ENCODE measurements around the gene CIB4.

- TF ChIP-seq POLR2AphosphoS5 (IDR thresholded peaks at IDR 0.05) = no peak
- no peak for TF ChIP-seq CTCF (IDR thresholded peaks at IDR 0.05)
- no peak for TF ChIP-seq POLR2A (IDR thresholded peaks at IDR 0.05)
- no peak for TF ChIP-seq EP300 (IDR thresholded peaks at IDR 0.05)
Observed at GRCh38 chr2:26649322-26649721, 8.2 kb upstream of the CIB4 start.

All from sigmoid colon (tissue), 4 donors.